Neural crest cell (in vitro differentiated cells): ENCODE measurements around the gene NCLN. TPM values are rescaled to one million over a fixed set of nuclear protein-coding genes. Genes with fewer than 3 reads are reported as not detected.
"Not testable (repeated sequence)": the region's sequence is repeated elsewhere in the genome, so short reads cannot be mapped to it uniquely, and the experiment has no call there.

Experiments used
- DNase-seq: peaks from one replicate; pipeline ENCODE4 v3.0.0; 2021; ENCODE audit warnings: low read depth, mixed read lengths, low spot score
- H3K27ac Mint-ChIP-seq: one replicate; pipeline ENCODE4 v1.8.0; 2021; ENCODE audit warnings: mild to moderate bottlenecking, mixed read lengths; ENCODE audit not compliant: unreplicated experiment
- H3K27me3 Mint-ChIP-seq: 2 replicates; pipeline ENCODE4 v1.8.0; 2021; ENCODE audit warnings: low read depth, mild to moderate bottlenecking, mixed read lengths
- H3K36me3 Mint-ChIP-seq: 2 replicates; pipeline ENCODE4 v1.8.0; 2021; ENCODE audit warnings: low read depth, mild to moderate bottlenecking, mixed read lengths
- H3K4me1 Mint-ChIP-seq: 2 replicates; pipeline ENCODE4 v1.8.0; 2021; ENCODE audit warnings: mixed read lengths
- H3K4me3 Mint-ChIP-seq: one replicate; pipeline ENCODE4 v1.8.0; 2021; ENCODE audit warnings: mild to moderate bottlenecking, mixed read lengths
- H3K9me3 Mint-ChIP-seq: 2 replicates; pipeline ENCODE4 v1.8.0; 2021; ENCODE audit warnings: mixed read lengths
- CTCF ChIP-seq: fragments of 200-600 bp; sonication (generic); conservative IDR thresholded peaks from 2 replicates; pipeline ENCODE4 v1.5.0; 2021; ENCODE audit warnings: antibody characterized with exemption, mild to moderate bottlenecking
- total RNA-seq: library from RNA; stranded (reverse); gene quantifications from 2 replicates; pipeline ENCODE4 v1.2.1, GENCODE V29; 2021

The NCLN gene
- total RNA-seq, 1 donor from 2014 or later, result 84.1 TPM

- no peak for TF ChIP-seq CTCF
- Mint-ChIP-seq H3K27me3 (no peaks in the 10 kb centered on the region), H3K27ac (no peak overlapping the region), H3K36me3 (peaks cover 4% of the 10 kb centered on the region), H3K9me3 (no peaks in the 10 kb centered on the region), H3K4me1 (peaks cover 8% of the 10 kb centered on the region), H3K4me3 (peak overlapping the region; percentile 38)
- DNase-seq, result no peak
These were observed 5.4 kb downstream of the NCLN start for GRCh38 chr19:3190921-3191805.

GRCh38 chr19:3191806-3192104 is 6.0 kb downstream of the NCLN start:
- H3K27me3 Mint-ChIP-seq, result not testable (repeated sequence)

GRCh38 chr19:3192228-3192635 is 6.5 kb downstream of the NCLN start:
- Mint-ChIP-seq H3K36me3 (peaks cover 4% of the 10 kb centered on the region), H3K4me1 (no peaks in the 10 kb centered on the region)

More at GRCh38 chr19:3191806-3192104, 6.0 kb downstream of the NCLN start:
- not testable (repeated sequence) for H3K9me3 Mint-ChIP-seq, H3K4me1 Mint-ChIP-seq, H3K36me3 Mint-ChIP-seq, H3K27ac Mint-ChIP-seq, H3K4me3 Mint-ChIP-seq, DNase-seq

GRCh38 chr19:3192684-3193083 is 7.0 kb downstream of the NCLN start:
- no peak for DNase-seq

More at GRCh38 chr19:3192228-3192635, 6.5 kb downstream of the NCLN start:
- no peaks in the 10 kb centered on the region for H3K9me3 Mint-ChIP-seq
- no peak overlapping the region for H3K27ac Mint-ChIP-seq
- TF ChIP-seq CTCF, result no peak
- DNase-seq, result no peak
- H3K4me3 Mint-ChIP-seq, result no peak overlapping the region
- H3K27me3 Mint-ChIP-seq, result no peaks in the 10 kb centered on the region

GRCh38 chr19:3193256-3194105 is 7.8 kb downstream of the NCLN start:
- Mint-ChIP-seq H3K4me3 (no peak overlapping the region), H3K9me3 (no peaks in the 10 kb centered on the region), H3K4me1 (no peaks in the 10 kb centered on the region), H3K27ac (no peak overlapping the region), H3K36me3 (peaks cover 4% of the 10 kb centered on the region), H3K27me3 (no peaks in the 10 kb centered on the region)
- no peak for DNase-seq
- no peak for TF ChIP-seq CTCF

More at GRCh38 chr19:3192684-3193083, 7.0 kb downstream of the NCLN start:
- no peak for TF ChIP-seq CTCF
- H3K9me3 Mint-ChIP-seq, result no peaks in the 10 kb centered on the region
- peaks cover 4% of the 10 kb centered on the region for H3K36me3 Mint-ChIP-seq
- H3K4me1 Mint-ChIP-seq, result no peaks in the 10 kb centered on the region
- H3K4me3 Mint-ChIP-seq, result no peak overlapping the region
- no peaks in the 10 kb centered on the region for H3K27me3 Mint-ChIP-seq
- H3K27ac Mint-ChIP-seq, result no peak overlapping the region
